ENCODE results near the gene CYP46A1. TPM values are rescaled to one million over a fixed set of nuclear protein-coding genes. Genes with fewer than 3 reads are reported as not detected.

CYP46A1 gene
- total and polyA plus RNA-seq, 4 donors: 0.14 to 0.92 (median 0.48) TPM

DNA sequence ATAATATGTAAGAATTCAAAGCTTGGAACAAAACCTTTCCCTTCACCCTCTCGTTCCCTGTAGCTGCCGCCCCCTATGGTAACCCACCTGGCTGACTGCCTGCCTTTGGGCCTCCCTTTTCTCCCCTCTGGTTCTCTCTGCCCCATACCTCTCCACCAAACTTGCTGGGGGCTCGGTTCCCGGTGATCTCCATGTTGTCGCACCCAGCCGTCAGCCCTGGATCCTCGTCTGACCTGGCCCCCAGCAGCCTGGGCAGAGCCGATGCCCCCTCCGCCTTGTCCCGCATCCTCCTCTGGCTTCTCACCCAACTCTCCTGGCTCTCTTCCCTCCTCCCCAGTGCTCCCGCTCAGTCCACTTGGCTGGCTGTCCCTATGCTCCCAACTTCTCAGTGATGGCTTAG, 4.5 kb downstream of the CYP46A1 start:
- H3K27ac ChIP-seq (ENCODE audit: low read depth in 1 of 2, low read length in 2 of 2): no peak overlapping the region
- H3K9ac ChIP-seq (ENCODE audit: low read depth in 1 of 2, low read length in 2 of 2): no peak overlapping the region
- H3K36me3 ChIP-seq (ENCODE audit: control insufficient read depth in 4 of 4, insufficient read depth in 3 of 4, low read depth in 1 of 4, low read length in 3 of 4): no peaks in the 10 kb centered on the region
- peak; percentile 14 for DNase-seq (ENCODE audit: low spot score)
- H3K4me1 ChIP-seq (ENCODE audit: control insufficient read depth in 4 of 4, insufficient read depth in 4 of 4, low read length in 3 of 4): peaks cover 2 to 6% (median 3%) of the 10 kb centered on the region in 4 donors
- H3K9me3 ChIP-seq (ENCODE audit: control insufficient read depth in 4 of 4, low read length in 3 of 4): no peaks in the 10 kb centered on the region
- TF ChIP-seq EGR1 (IDR thresholded peaks at IDR 0.05; ENCODE audit: low read depth in 2 of 2) (no peak), REST (IDR thresholded peaks at IDR 0.05) (no peak), HNF4A (conservative IDR thresholded peaks at IDR 0.05) (no peak), RAD21 (IDR thresholded peaks at IDR 0.05) (no peak), FOXA1 (IDR thresholded peaks at IDR 0.05) (no peak), CTCF (IDR thresholded peaks at IDR 0.05; ENCODE audit: low read depth, low read length, missing input control) (no peak), YY1 (IDR thresholded peaks at IDR 0.05) (no peak), RXRA (IDR thresholded peaks at IDR 0.05) (no peak), JUND (IDR thresholded peaks at IDR 0.05) (no peak), MAX (IDR thresholded peaks at IDR 0.05) (no peak), TAF1 (conservative IDR thresholded peaks at IDR 0.05) (no peak)
- TF ChIP-seq, protein P1, sequence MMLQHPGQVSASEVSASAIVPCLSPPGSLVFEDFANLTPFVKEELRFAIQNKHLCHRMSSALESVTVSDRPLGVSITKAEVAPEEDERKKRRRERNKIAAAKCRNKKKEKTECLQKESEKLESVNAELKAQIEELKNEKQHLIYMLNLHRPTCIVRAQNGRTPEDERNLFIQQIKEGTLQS (IDR thresholded peaks at IDR 0.05): no peak
- no peak overlapping the region for H3K4me3 ChIP-seq (ENCODE audit: low read depth in 1 of 3, low read length in 3 of 3)
- no peaks in the 10 kb centered on the region for H3K27me3 ChIP-seq (ENCODE audit: control insufficient read depth in 4 of 4, insufficient read depth in 4 of 4, low read length in 3 of 4)
- WGBS: 87% methylated on average over 11 of the region's 11 CpGs

DNA sequence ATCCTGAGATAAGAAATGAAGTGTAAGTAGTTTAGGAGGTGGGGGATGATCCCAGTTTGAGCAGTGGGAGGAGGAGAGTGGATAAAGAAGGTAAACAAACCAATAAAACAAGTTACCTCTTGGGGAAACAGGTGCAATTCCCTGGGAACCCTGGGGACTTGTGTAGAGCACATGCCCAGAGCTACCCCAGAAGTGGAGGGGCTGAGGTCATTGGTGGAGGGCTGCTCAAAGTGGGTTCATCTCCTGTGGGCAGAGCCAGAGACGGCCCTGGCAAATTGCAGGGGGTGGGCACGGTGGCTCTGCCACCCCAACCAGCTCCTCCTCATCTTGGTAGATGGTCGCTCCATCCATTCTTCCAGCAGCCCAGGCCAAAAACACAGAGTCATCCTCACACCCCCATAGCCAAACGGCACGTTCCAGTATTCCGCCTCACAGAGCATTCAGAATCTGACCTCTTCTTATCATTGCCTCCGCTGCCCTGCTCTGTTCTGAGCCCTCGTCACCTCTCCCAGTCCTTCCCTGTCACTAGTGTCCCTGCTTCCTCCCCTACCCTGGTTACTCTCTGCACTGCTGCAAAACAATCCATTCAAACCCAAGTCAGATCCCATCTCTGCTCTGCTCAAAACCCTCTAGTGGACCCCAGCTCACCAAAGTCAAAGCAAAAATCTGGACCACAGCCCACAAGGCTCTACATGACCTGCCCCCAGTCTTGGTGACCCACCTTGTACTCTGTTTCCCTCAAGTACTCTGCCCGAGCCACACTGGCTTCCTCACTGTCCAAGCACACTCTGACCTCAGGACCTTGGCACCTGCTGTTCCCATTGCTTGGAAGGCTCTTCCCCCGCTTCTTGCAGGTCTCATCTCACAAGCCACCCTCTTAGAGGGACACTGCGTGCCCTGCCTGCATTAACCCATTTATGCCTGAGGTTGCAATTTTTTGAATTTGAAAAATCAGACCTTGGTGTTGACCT, 5.5 kb downstream of the CYP46A1 start:
- H3K9me3 ChIP-seq (ENCODE audit: control insufficient read depth in 4 of 4, low read length in 3 of 4): no peaks in the 10 kb centered on the region
- peak; percentile 27 for DNase-seq (ENCODE audit: low spot score)
- H3K27me3 ChIP-seq (ENCODE audit: control insufficient read depth in 4 of 4, insufficient read depth in 4 of 4, low read length in 3 of 4): no peaks in the 10 kb centered on the region
- H3K4me1 ChIP-seq (ENCODE audit: control insufficient read depth in 4 of 4, insufficient read depth in 4 of 4, low read length in 3 of 4): peaks cover under 1 to 3% (median 2%) of the 10 kb centered on the region in 4 donors
- H3K4me3 ChIP-seq (ENCODE audit: low read depth in 1 of 3, low read length in 3 of 3): no peak overlapping the region
- H3K27ac ChIP-seq (ENCODE audit: low read depth in 1 of 2, low read length in 2 of 2): no peak overlapping the region
- H3K9ac ChIP-seq (ENCODE audit: low read depth in 1 of 2, low read length in 2 of 2): no peak overlapping the region
- WGBS: 84% methylated on average over 11 of the region's 11 CpGs
- no peaks in the 10 kb centered on the region for H3K36me3 ChIP-seq (ENCODE audit: control insufficient read depth in 4 of 4, insufficient read depth in 3 of 4, low read depth in 1 of 4, low read length in 3 of 4)
- TF ChIP-seq YY1 (IDR thresholded peaks at IDR 0.05) (no peak), SP1 (IDR thresholded peaks at IDR 0.05) (no peak), CTCF (IDR thresholded peaks at IDR 0.05; ENCODE audit: low read depth, low read length, missing input control) (no peak), HNF4A (conservative IDR thresholded peaks at IDR 0.05) (no peak), REST (IDR thresholded peaks at IDR 0.05) (no peak), NR2F2 (IDR thresholded peaks at IDR 0.05) (no peak), ZBTB33 (IDR thresholded peaks at IDR 0.05) (no peak), FOXA2 (IDR thresholded peaks at IDR 0.05) (no peak), HNF4G (IDR thresholded peaks at IDR 0.05) (no peak), JUND (IDR thresholded peaks at IDR 0.05) (no peak)

All from liver (tissue), 9 donors.